T-helper 17 cell (primary cell): ENCODE measurements around the gene CDC42EP5. TPM values are rescaled to one million over a fixed set of nuclear protein-coding genes. Genes with fewer than 3 reads are reported as not detected.
"Not testable (repeated sequence)": the region's sequence is repeated elsewhere in the genome, so short reads cannot be mapped to it uniquely, and the experiment has no call there.

Experiments used
- ATAC-seq: fragments of 150-1000 bp; cut with Tn5 transposase; 2 replicates; pipeline ENCODE4 v1.10.0; 2021; ENCODE audit warnings: mild to moderate bottlenecking, moderate library complexity
- DNase-seq, 3 donors: peaks; one replicate each; pipeline versions ENCODE4 v3.0.0 to v3.0.0-alpha.2; 2020 to 2021
- H3K9me3 ChIP-seq: one replicate; pipeline ENCODE4 v1.7.0; 2013; ENCODE audit warnings: low read length, mild to moderate bottlenecking; ENCODE audit not compliant: control insufficient read depth, poor library complexity, severe bottlenecking
- H3K27ac Mint-ChIP-seq: one replicate; pipeline ENCODE4 v1.8.0; 2022; ENCODE audit warnings: mild to moderate bottlenecking, moderate library complexity, mixed read lengths
- H3K27me3 Mint-ChIP-seq: one replicate; pipeline ENCODE4 v1.8.0; 2022; ENCODE audit warnings: mixed read lengths
- H3K36me3 Mint-ChIP-seq: one replicate; pipeline ENCODE4 v1.8.0; 2022; ENCODE audit warnings: low read depth, mixed read lengths
- H3K4me1 Mint-ChIP-seq: one replicate; pipeline ENCODE4 v1.8.0; 2022; ENCODE audit warnings: mild to moderate bottlenecking, mixed read lengths
- H3K4me3 Mint-ChIP-seq: one replicate; pipeline ENCODE4 v1.8.0; 2022; ENCODE audit warnings: mild to moderate bottlenecking, moderate library complexity, mixed read lengths
- total RNA-seq, 4 donors: library from RNA in 2 of 4; stranded (reverse) in 2 of 4; gene quantifications; one replicate each; pipeline ENCODE4 v1.2.3 and lab custom pipeline; 2022 to 2026

Gene CDC42EP5
- not detected for total RNA-seq
- 0 reads per million in 2 donors for total RNA-seq (lab: John Stamatoyannopoulos, UW)

GRCh38 chr19:54473071-54473891 lies at the start of gene CDC42EP5:
Gene CDC42EP5, minus strand, starts transcription at chr19:54473296. Its CDS starts 7,749 bp downstream, at chr19:54465547.
- H3K9me3 ChIP-seq: no peaks in the 10 kb centered on the region
- ATAC-seq: peak; percentile 27
- H3K4me1 Mint-ChIP-seq: peaks cover 24% of the 10 kb centered on the region
- peak within 1 kb of the TSS; percentile 65 for H3K4me3 Mint-ChIP-seq
- peaks cover 40% of the 10 kb centered on the region for H3K27me3 Mint-ChIP-seq
- no peak for DNase-seq
- H3K27ac Mint-ChIP-seq: no peak within 1 kb of the TSS
- no peaks in the 10 kb centered on the region for H3K36me3 Mint-ChIP-seq

- Mint-ChIP-seq H3K4me1 (peaks cover 11% of the 10 kb centered on the region), H3K27ac (no peak overlapping the region), H3K27me3 (peaks cover 36% of the 10 kb centered on the region)
These were observed 48.9 kb upstream of the CDC42EP5 start for GRCh38 chr19:54521860-54522513.

GRCh38 chr19:54521022-54521859 lies 48.1 kb upstream of the CDC42EP5 start:
- ATAC-seq (no peak), DNase-seq (no peak)
- Mint-ChIP-seq H3K36me3 (no peaks in the 10 kb centered on the region), H3K27ac (no peak overlapping the region), H3K4me3 (no peak overlapping the region), H3K4me1 (peaks cover 11% of the 10 kb centered on the region), H3K27me3 (peaks cover 32% of the 10 kb centered on the region)
- no peaks in the 10 kb centered on the region for H3K9me3 ChIP-seq

More at GRCh38 chr19:54521860-54522513, 48.9 kb upstream of the CDC42EP5 start:
- Mint-ChIP-seq H3K36me3 (no peaks in the 10 kb centered on the region), H3K4me3 (no peak overlapping the region)
- ATAC-seq: no peak
- no peaks in the 10 kb centered on the region for H3K9me3 ChIP-seq
- no peak for DNase-seq

GRCh38 chr19:54518844-54519243 lies 45.7 kb upstream of the CDC42EP5 start:
- ATAC-seq: no peak
- Mint-ChIP-seq H3K27me3 (peaks cover 34% of the 10 kb centered on the region), H3K4me3 (no peak overlapping the region), H3K27ac (no peak overlapping the region), H3K36me3 (no peaks in the 10 kb centered on the region), H3K4me1 (peaks cover 11% of the 10 kb centered on the region)
- no peaks in the 10 kb centered on the region for H3K9me3 ChIP-seq
- DNase-seq: no peak

GRCh38 chr19:54517483-54517882 lies 44.4 kb upstream of the CDC42EP5 start:
- no peak overlapping the region for H3K4me3 Mint-ChIP-seq
- peak; percentile 46 for ATAC-seq
- DNase-seq: peak in 1 of 3 donors; percentile 34
- no peak overlapping the region for H3K27ac Mint-ChIP-seq
- H3K36me3 Mint-ChIP-seq: no peaks in the 10 kb centered on the region
- peaks cover 40% of the 10 kb centered on the region for H3K27me3 Mint-ChIP-seq
- no peaks in the 10 kb centered on the region for H3K9me3 ChIP-seq
- peaks cover 11% of the 10 kb centered on the region for H3K4me1 Mint-ChIP-seq

GRCh38 chr19:54515156-54515555 lies 42.1 kb upstream of the CDC42EP5 start:
- H3K27me3 Mint-ChIP-seq: peaks cover 22% of the 10 kb centered on the region
- no peaks in the 10 kb centered on the region for H3K36me3 Mint-ChIP-seq
- no peaks in the 10 kb centered on the region for H3K4me1 Mint-ChIP-seq
- DNase-seq (no peak), ATAC-seq (no peak)
- no peaks in the 10 kb centered on the region for H3K9me3 ChIP-seq
- H3K27ac Mint-ChIP-seq: no peak overlapping the region
- no peak overlapping the region for H3K4me3 Mint-ChIP-seq

- not testable (repeated sequence) for DNase-seq, H3K9me3 ChIP-seq, H3K36me3 Mint-ChIP-seq, H3K4me1 Mint-ChIP-seq, H3K27ac Mint-ChIP-seq, H3K4me3 Mint-ChIP-seq
- peaks cover 53% of the 10 kb centered on the region for H3K27me3 Mint-ChIP-seq
- ATAC-seq: peak; percentile 79
These were observed 36.3 kb upstream of the CDC42EP5 start for GRCh38 chr19:54509200-54509940.

- not testable (repeated sequence) for ATAC-seq, H3K9me3 ChIP-seq, H3K27ac Mint-ChIP-seq, DNase-seq, H3K4me1 Mint-ChIP-seq, H3K36me3 Mint-ChIP-seq, H3K4me3 Mint-ChIP-seq
- H3K27me3 Mint-ChIP-seq: peaks cover 53% of the 10 kb centered on the region
These were observed 35.4 kb upstream of the CDC42EP5 start for GRCh38 chr19:54508487-54508886.

GRCh38 chr19:54507824-54508223 lies 34.7 kb upstream of the CDC42EP5 start:
- DNase-seq (no peak), ATAC-seq (no peak)
- H3K27me3 Mint-ChIP-seq: peaks cover 46% of the 10 kb centered on the region
- H3K27ac Mint-ChIP-seq: no peak overlapping the region
- no peak overlapping the region for H3K4me3 Mint-ChIP-seq
- H3K9me3 ChIP-seq: no peaks in the 10 kb centered on the region
- no peaks in the 10 kb centered on the region for H3K36me3 Mint-ChIP-seq
- H3K4me1 Mint-ChIP-seq: peaks cover 9% of the 10 kb centered on the region

GRCh38 chr19:54507038-54507717 lies 34.1 kb upstream of the CDC42EP5 start:
- ATAC-seq: peak; percentile 58

GRCh38 chr19:54506079-54506478 lies 33.0 kb upstream of the CDC42EP5 start:
- Mint-ChIP-seq H3K27me3 (peaks cover 49% of the 10 kb centered on the region), H3K27ac (peak overlapping the region; percentile 19), H3K4me1 (peaks cover 9% of the 10 kb centered on the region), H3K36me3 (no peaks in the 10 kb centered on the region), H3K4me3 (no peak overlapping the region)
- H3K9me3 ChIP-seq: no peaks in the 10 kb centered on the region
- no peak for DNase-seq
- no peak for ATAC-seq

More at GRCh38 chr19:54507038-54507717, 34.1 kb upstream of the CDC42EP5 start:
- H3K36me3 Mint-ChIP-seq, H3K4me1 Mint-ChIP-seq, DNase-seq, H3K9me3 ChIP-seq: not testable (repeated sequence)
- Mint-ChIP-seq H3K4me3 (peak overlapping the region; percentile 51), H3K27me3 (peaks cover 47% of the 10 kb centered on the region), H3K27ac (peak overlapping the region; percentile 19)

- not testable (repeated sequence) for H3K9me3 ChIP-seq, H3K36me3 Mint-ChIP-seq, ATAC-seq, H3K4me1 Mint-ChIP-seq, H3K4me3 Mint-ChIP-seq, H3K27ac Mint-ChIP-seq, DNase-seq
- H3K27me3 Mint-ChIP-seq: peaks cover 54% of the 10 kb centered on the region
These were observed 32.4 kb upstream of the CDC42EP5 start for GRCh38 chr19:54505542-54505941.
